ENCODE measurements around the gene LOXL3.

Gene LOXL3

GRCh38 chr2:74526649-74527230 is 27.0 kb downstream of the LOXL3 start:
- Histone ChIP-seq H3K36me3 (ENCODE audit: control insufficient read depth, insufficient read depth, low read length) (peaks cover 18% of the 10 kb centered on the region), H3K4me3 (replicated peaks; ENCODE audit: low read depth, low read length) (no peak overlapping the region), H3K27me3 (replicated peaks; ENCODE audit: control insufficient read depth, insufficient read depth, low read length) (no peaks in the 10 kb centered on the region)
- no peak for DNase-seq (ENCODE audit: extremely low read depth, insufficient read length)
- no peak for TF ChIP-seq CTCF (IDR thresholded peaks at IDR 0.05; ENCODE audit: insufficient read depth, low read length, poor library complexity, severe bottlenecking)

DNA sequence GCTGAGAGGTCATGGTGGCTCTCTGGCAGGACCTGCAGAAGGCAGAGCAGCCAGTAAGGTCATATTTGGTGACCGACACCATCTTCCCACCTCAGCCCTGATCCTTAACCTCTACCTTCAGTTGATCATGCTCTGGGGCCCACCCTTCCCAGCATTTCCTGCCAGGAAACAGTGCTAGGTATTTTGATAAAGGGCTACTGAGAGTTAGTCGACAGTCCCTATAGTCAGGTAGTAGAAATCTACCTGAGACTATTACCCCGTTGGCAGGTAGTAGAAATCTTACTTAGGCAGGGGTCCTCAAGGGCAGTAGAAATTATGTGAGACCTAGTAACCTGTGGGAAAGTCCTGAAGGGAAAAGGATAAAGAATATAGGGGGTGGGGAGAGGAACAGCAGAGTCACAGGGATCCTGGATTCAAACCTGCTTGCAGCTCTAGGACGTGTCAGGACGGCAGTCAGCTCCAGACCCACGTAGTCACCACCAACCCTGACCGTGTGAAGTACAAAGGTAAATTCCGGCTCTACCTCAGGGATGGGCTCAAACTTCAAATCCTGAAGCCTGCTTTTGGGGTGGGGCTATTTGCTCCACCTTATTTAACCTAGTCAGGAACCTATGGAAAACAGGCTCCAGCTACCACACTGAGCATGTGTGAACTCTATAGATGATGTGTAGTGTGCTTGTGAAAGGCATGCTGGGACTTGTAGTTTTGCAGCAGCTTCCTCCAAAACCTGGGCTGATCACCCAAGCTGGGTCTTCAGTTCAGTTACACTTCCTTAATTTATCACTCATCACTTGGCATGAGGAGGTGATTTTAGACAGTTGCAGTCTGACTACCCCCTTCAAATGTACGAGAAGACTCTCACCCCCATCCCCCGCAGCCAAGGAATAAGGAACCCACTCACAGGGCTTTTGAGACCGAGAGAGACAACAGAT is 27.8 kb downstream of the LOXL3 start, which contains the start of gene DQX1:
Gene DQX1, minus strand, starts transcription at position 515 of the 932 bp plus-strand sequence. Its CDS starts 502 bp downstream, at position 13.
- Histone ChIP-seq H3K4me3 (replicated peaks; ENCODE audit: low read depth, low read length) (no peak within 1 kb of the TSS), H3K36me3 (ENCODE audit: control insufficient read depth, insufficient read depth, low read length) (peaks cover 18% of the 10 kb centered on the region), H3K27me3 (replicated peaks; ENCODE audit: control insufficient read depth, insufficient read depth, low read length) (no peaks in the 10 kb centered on the region)
- no peak for TF ChIP-seq CTCF (IDR thresholded peaks at IDR 0.05; ENCODE audit: insufficient read depth, low read length, poor library complexity, severe bottlenecking)
- no peak for DNase-seq (ENCODE audit: extremely low read depth, insufficient read length)

DNA sequence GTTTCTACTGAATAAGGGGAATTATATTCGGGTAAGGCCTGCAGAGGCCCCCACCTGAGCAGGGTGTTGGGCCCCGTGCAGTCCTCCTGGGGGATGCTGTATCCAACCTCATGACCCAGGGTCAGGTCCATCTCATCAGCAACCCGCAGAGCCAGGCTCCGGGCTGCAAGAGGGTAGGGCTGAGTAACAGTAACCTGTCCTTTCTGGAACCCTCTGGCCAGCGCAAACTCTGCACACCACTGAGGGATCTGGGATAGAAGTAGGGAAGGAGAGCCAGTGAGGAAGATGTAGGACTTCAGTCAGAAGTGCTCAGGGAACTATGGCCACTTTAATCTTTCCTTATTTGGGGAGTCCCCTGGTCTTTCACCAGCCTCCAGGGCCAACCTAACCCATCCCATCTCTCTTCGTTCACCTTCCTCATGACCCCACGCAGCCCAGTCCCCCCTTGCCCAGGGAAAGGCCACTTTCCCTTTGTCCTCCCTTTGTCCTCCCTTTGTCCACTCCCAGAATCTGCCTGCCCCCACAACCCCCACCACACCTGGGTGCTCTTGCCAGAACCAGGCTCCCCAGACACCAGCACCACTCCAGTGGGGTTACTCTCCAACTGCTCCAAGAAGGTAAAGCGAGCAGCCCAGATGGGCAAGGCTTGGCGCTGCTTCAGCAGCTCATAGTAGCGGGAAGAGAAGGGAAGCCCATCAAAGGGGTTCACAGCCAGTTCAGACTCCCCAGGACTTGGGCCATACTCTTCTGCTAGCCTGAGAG is 28.6 kb downstream of the LOXL3 start:
- DNase-seq (ENCODE audit: extremely low read depth, insufficient read length) = no peak
- H3K36me3 ChIP-seq (ENCODE audit: control insufficient read depth, insufficient read depth, low read length) = peaks cover 18% of the 10 kb centered on the region
- no peaks in the 10 kb centered on the region for H3K27me3 ChIP-seq (replicated peaks; ENCODE audit: control insufficient read depth, insufficient read depth, low read length)
- H3K4me3 ChIP-seq (replicated peaks; ENCODE audit: low read depth, low read length) = no peak overlapping the region
- no peak for TF ChIP-seq CTCF (IDR thresholded peaks at IDR 0.05; ENCODE audit: insufficient read depth, low read length, poor library complexity, severe bottlenecking)

- no peak overlapping the region for H3K4me3 ChIP-seq (replicated peaks; ENCODE audit: low read depth, low read length)
- DNase-seq (ENCODE audit: extremely low read depth, insufficient read length) = no peak
- no peaks in the 10 kb centered on the region for H3K27me3 ChIP-seq (replicated peaks; ENCODE audit: control insufficient read depth, insufficient read depth, low read length)
- no peak for TF ChIP-seq CTCF (IDR thresholded peaks at IDR 0.05; ENCODE audit: insufficient read depth, low read length, poor library complexity, severe bottlenecking)
- peaks cover 18% of the 10 kb centered on the region for H3K36me3 ChIP-seq (ENCODE audit: control insufficient read depth, insufficient read depth, low read length)
These were observed 29.7 kb downstream of the LOXL3 start for GRCh38 chr2:74524005-74524404.

GRCh38 chr2:74522516-74522915 is 31.2 kb downstream of the LOXL3 start:
- H3K27me3 ChIP-seq (replicated peaks; ENCODE audit: control insufficient read depth, insufficient read depth, low read length) = no peaks in the 10 kb centered on the region
- TF ChIP-seq CTCF (IDR thresholded peaks at IDR 0.05; ENCODE audit: insufficient read depth, low read length, poor library complexity, severe bottlenecking) = no peak
- peaks cover 14% of the 10 kb centered on the region for H3K36me3 ChIP-seq (ENCODE audit: control insufficient read depth, insufficient read depth, low read length)
- DNase-seq (ENCODE audit: extremely low read depth, insufficient read length) = no peak
- no peak overlapping the region for H3K4me3 ChIP-seq (replicated peaks; ENCODE audit: low read depth, low read length)
